ENCODE measurements around the gene ACOXL. TPM values are rescaled to one million over a fixed set of nuclear protein-coding genes. Genes with fewer than 3 reads are reported as not detected.
A peak's percentile ranks its signal among the peaks of the same experiment; 100 is the strongest.

Gene ACOXL
- total RNA-seq, 3 donors from 2014 or later, result 0.24 to 0.32 (median 0.30) TPM

DNA sequence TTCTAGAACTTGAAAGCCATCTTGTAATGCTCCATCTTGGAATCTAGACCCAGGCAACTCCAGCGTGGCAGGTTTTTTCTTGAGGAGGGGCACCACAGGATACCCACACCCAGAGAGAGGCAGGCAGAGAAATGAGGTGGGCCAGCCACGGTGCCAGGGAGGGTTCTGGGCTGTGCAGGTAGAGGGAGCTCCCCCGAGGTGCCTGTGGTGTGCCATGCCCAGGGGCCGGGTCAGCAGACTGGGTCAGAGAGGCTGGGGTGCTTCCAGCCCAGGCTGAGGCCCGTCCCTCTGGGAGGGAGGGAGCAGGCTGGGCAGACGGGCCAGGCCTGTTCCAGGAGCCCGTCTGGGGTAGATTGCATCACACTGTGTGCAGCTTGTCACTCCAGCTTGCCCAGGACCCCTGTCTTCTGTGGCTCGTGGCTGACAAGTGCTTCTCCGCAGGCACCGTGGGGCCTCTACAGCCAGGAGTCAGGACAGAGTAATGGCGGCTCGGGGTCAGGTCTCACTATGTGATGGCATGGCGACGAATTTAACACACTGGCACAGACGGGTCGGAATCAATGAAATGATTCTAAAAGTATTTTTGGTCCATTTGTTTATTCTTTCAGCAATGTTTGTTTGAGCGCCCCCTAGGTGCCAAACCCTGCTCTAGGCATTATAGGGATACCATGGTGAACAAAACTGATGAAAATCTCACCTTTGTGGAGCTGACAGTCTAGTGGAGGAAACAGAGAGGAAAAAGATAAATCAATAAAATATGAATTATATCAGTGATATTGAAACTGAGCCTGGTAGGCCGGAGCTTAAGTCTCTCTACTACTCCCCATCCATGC is 144.0 kb downstream of the ACOXL start:
- DNase-seq (no peak), ATAC-seq (no peak)
- peaks cover 15% of the 10 kb centered on the region for H3K27me3 Mint-ChIP-seq (ENCODE audit: low read depth)
- no peak overlapping the region for H3K4me3 Mint-ChIP-seq
- peaks cover 6% of the 10 kb centered on the region for H3K9me3 Mint-ChIP-seq
- H3K36me3 Mint-ChIP-seq (ENCODE audit: insufficient read depth), result no peaks in the 10 kb centered on the region
- peaks cover 2% of the 10 kb centered on the region for H3K4me1 Mint-ChIP-seq (ENCODE audit: low read depth)

DNA sequence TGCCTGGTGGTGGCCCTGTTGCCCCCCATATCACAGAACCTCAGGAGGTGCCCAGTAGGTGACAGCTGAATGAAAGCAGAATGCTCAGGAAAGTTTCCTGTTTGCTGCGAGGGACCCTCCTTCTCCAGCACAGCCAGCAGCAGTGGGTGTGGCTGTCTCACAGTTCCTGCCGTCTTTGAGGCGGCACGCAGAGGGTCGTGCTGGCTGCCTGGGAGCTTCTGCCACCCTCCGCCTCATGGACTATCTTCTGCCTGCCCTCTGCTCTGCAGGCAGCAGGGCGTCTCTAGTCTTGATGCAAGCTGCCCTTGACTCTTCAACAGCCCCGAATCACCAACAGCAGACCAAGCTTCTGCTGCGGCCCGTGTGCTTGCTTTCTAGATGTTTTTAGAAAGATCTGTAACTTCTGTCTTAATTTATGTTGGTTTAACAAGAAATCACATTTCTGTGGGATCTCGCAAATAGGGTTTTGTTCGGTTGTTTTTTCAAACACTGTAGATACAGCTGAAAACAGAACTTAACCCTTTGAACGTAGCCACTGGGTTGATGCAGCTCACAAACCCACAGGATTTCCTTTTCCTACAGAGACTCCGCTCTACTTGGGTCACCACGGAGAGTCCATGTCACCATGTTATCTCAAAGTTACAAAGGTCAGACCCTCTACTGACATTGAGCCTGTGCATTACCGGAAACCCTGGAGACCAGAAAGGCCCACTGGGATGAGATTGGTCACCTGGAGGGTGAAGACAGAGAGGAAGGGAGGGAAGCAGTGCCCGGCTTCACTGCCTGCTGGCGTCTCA is 144.9 kb downstream of the ACOXL start:
- Mint-ChIP-seq H3K9me3 (peaks cover 10% of the 10 kb centered on the region), H3K4me3 (no peak overlapping the region), H3K4me1 (ENCODE audit: low read depth) (peaks cover 4% of the 10 kb centered on the region), H3K36me3 (ENCODE audit: insufficient read depth) (no peaks in the 10 kb centered on the region), H3K27me3 (ENCODE audit: low read depth) (peaks cover 15% of the 10 kb centered on the region)
- DNase-seq, result no peak
- no peak for ATAC-seq

DNA sequence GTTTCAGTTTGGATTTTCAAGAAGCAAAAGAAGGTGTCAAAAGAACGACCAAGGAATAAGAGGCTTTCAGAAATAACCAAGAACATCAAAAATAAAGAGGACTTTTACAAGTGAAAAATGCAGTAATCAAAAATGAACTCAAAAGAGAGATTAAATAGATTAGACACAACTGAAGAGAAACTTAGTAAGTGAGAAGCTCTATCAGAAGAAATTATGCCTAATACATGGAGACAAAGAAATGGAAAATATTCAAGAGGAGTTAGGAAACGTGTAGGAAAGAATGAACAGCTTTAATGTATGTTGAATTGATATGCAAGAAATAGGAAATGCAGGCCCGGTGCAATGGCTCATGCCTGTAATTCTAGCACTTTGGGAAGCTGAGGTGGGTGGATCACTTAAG is 145.8 kb downstream of the ACOXL start:
- H3K9me3 Mint-ChIP-seq, result peaks cover 10% of the 10 kb centered on the region

DNA sequence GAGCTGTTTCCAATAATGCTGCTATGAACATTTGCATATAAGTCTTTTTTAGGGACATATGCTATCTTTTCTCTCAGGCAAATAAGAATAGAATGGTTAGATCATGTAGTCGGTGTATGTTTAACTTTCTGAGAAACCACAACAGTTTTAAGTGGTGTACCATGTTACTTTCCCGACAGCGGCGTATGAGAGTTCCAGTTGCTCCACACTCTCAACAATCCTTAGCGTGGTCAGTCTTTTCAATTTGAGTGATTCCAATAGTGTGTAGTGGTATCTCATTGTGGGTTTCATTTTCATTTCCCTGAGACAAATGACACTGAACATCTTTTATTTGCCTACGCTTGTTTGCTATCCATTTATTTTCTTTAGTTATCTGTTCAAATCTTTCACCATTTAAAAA is 149.5 kb downstream of the ACOXL start:
- Mint-ChIP-seq H3K27me3 (ENCODE audit: low read depth) (peaks cover 18% of the 10 kb centered on the region), H3K4me1 (ENCODE audit: low read depth) (peaks cover 4% of the 10 kb centered on the region), H3K4me3 (no peak overlapping the region), H3K36me3 (ENCODE audit: insufficient read depth) (no peaks in the 10 kb centered on the region), H3K9me3 (peaks cover 10% of the 10 kb centered on the region)
- ATAC-seq, result peak; percentile 78 to 90
- DNase-seq, result no peak

More for the DNA sequence above, 145.8 kb downstream of the ACOXL start:
- Mint-ChIP-seq H3K36me3 (ENCODE audit: insufficient read depth) (no peaks in the 10 kb centered on the region), H3K4me3 (no peak overlapping the region), H3K4me1 (ENCODE audit: low read depth) (peaks cover 4% of the 10 kb centered on the region), H3K27me3 (ENCODE audit: low read depth) (peaks cover 18% of the 10 kb centered on the region)
- no peak for ATAC-seq
- DNase-seq, result no peak

DNA sequence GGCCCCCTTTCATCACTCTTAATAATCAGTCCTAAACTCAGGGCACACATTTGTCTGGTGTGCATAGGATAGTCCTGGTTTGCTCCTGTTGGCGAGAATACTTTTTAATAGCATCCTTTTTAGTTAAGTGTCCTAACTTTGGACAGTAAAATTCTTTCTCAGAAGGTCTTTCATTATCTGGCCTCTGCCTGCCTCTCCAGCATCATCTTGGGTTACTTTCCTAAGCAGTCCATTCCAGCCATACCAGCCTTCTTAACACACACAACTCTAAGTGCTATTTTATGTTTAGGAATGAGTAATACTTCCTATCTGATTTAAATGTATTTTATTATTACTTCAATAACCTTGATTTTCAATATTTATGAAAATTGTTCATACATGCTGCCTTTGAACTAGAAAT is 151.0 kb downstream of the ACOXL start:
- H3K4me3 Mint-ChIP-seq, result no peak overlapping the region
- DNase-seq, result no peak
- H3K9me3 Mint-ChIP-seq, result peaks cover 4% of the 10 kb centered on the region
- H3K36me3 Mint-ChIP-seq (ENCODE audit: insufficient read depth), result no peaks in the 10 kb centered on the region
- no peak for ATAC-seq
- H3K4me1 Mint-ChIP-seq (ENCODE audit: low read depth), result peaks cover 2% of the 10 kb centered on the region
- H3K27me3 Mint-ChIP-seq (ENCODE audit: low read depth), result peaks cover 14% of the 10 kb centered on the region

DNA sequence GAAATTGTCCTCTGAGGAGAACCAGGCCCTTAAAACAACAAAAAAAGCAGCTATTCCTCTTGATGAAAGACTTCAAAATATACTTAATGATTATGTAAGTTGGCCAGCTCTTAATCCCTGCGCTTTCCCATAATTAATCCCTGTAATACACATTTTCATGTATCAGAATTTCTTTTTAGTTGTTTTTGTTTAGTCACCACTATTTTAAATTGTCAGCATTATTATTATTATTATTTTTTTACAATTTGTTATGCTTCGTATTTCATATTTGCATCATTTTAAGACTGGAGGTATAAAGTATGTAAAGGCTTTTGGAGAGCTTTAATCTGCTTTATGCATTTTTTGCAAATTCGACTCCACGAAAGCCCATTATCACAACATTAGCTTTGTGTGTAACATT is 152.9 kb downstream of the ACOXL start:
- H3K36me3 Mint-ChIP-seq (ENCODE audit: insufficient read depth), result no peaks in the 10 kb centered on the region
- peaks cover 2% of the 10 kb centered on the region for H3K4me1 Mint-ChIP-seq (ENCODE audit: low read depth)
- DNase-seq (no peak), ATAC-seq (no peak)
- peaks cover 12% of the 10 kb centered on the region for H3K27me3 Mint-ChIP-seq (ENCODE audit: low read depth)
- H3K9me3 Mint-ChIP-seq, result peaks cover 7% of the 10 kb centered on the region
- no peak overlapping the region for H3K4me3 Mint-ChIP-seq

DNA sequence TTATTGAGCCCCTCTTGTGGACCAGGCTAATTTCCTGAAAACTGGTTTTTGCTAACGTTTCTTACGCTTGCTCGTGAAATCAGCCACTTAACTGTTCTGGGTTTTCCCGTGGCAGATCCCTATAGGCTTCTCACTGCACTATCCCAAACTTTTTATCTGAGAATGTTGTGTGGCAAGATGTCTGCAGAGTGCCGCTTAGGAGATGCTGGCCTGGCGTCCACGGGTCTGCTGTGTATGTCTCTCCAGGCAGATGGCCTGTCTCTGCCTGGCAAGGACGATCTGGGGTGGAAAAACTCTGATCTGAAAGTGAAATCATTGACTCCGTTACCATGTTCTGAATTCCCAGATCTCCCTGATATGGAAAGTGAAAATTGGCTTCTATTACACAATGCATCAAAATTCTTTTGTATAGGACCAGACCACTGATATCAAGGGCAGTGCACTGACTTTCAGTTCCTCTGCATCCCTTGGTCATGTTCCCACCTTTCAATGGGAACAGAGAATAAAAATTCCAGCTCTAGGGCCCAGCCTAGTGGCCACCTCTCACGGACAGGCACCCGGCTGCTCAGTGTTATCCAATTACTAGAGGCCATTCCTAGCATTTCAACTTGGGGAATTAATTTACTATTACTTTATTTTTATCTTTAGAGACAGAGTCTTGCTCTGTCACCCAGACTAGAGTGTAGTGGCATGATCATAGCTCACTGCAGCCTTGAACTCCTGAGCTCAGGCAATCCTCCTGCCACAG is 154.6 kb downstream of the ACOXL start:
- peaks cover 17% of the 10 kb centered on the region for H3K27me3 Mint-ChIP-seq (ENCODE audit: low read depth)
- peaks cover 2% of the 10 kb centered on the region for H3K4me1 Mint-ChIP-seq (ENCODE audit: low read depth)
- DNase-seq (no peak), ATAC-seq (no peak)
- H3K9me3 Mint-ChIP-seq, result peaks cover 8% of the 10 kb centered on the region
- no peaks in the 10 kb centered on the region for H3K36me3 Mint-ChIP-seq (ENCODE audit: insufficient read depth)
- H3K4me3 Mint-ChIP-seq, result no peak overlapping the region

DNA sequence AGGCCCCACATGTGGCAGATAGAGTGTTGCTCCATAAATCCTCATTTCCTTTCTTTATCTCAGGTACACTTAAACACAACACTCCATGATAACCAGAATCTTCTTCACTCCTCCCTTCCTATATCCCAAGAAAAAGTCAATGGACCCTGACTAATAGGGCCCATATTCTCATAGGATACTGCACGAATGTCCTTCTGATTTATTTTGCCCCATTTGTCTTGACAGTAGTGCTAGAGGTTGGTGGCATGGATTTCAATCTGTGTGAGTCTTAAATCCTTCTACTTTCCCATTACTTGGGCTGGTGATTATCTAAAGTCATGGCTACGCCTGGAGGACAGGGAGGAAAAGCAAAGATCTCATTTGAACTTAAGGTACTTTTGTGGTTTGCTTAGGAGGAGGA is 156.0 kb downstream of the ACOXL start:
- DNase-seq, result no peak
- no peaks in the 10 kb centered on the region for H3K4me1 Mint-ChIP-seq (ENCODE audit: low read depth)
- peaks cover 8% of the 10 kb centered on the region for H3K9me3 Mint-ChIP-seq
- no peaks in the 10 kb centered on the region for H3K36me3 Mint-ChIP-seq (ENCODE audit: insufficient read depth)
- ATAC-seq, result no peak
- no peak overlapping the region for H3K4me3 Mint-ChIP-seq
- H3K27me3 Mint-ChIP-seq (ENCODE audit: low read depth), result peaks cover 23% of the 10 kb centered on the region

DNA sequence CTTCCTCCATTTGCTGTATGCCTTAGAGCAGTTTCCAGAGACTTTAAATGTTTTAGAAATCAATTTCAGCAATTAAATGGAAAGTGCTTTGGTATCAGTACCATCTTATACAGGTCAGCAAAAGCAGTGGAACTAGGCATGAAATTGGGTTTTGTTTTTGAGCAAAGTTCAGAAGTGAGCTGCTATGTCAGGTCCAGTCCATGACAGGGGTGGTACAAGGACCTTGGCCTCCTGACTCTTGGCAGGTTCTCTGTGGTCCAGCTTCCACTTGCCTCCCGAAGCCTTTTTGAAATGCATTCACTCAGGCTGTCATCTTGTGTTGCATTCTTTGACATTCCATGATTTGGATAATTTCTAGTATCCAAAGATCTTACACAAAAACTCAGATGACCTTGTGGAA is 159.3 kb downstream of the ACOXL start:
- Mint-ChIP-seq H3K4me1 (ENCODE audit: low read depth) (no peaks in the 10 kb centered on the region), H3K9me3 (peaks cover 18% of the 10 kb centered on the region), H3K36me3 (ENCODE audit: insufficient read depth) (no peaks in the 10 kb centered on the region), H3K27me3 (ENCODE audit: low read depth) (peaks cover 41% of the 10 kb centered on the region), H3K4me3 (no peak overlapping the region)
- DNase-seq, result no peak
- ATAC-seq, result no peak

DNA sequence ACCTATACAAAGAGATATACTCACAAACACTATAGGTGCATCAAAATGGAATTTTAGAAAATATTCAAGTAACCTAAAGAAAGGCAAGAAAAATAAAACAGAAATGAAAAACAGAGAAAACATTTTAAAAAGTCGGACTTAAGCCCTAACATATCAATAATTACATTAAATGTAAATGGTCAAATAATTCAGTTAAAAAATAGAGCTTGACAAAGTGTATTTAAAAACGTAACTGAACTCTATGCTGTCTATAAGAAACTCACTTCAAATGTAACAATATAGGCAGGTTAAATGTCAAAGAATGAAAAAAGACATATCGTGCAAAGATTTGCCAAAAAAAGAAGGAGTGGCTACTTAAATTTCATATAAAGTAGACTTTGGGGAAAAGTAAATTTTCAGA is 163.9 kb downstream of the ACOXL start:
- H3K27me3 Mint-ChIP-seq (ENCODE audit: low read depth), result peaks cover 32% of the 10 kb centered on the region

DNA sequence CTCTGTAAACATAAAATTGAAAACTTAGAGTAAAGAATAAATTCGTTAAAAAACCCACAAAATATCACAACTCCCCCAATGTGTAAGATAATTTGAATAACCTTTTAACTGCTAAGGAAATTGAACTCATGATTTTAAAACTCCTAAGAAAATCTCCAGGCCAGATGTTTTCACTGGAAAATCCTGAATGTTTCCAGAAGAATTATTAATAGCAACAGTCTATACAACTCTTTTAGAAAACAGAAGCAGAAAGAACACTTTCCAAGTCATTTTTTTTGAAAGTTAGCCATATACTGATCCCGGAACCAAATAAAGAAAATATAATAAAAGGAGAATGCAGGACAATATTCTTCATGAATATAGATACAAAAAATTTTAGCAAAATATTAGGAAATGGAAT is 165.6 kb downstream of the ACOXL start:
- ATAC-seq (no peak), DNase-seq (no peak)
- Mint-ChIP-seq H3K4me3 (no peak overlapping the region), H3K36me3 (ENCODE audit: insufficient read depth) (no peaks in the 10 kb centered on the region), H3K9me3 (peaks cover 10% of the 10 kb centered on the region), H3K27me3 (ENCODE audit: low read depth) (peaks cover 22% of the 10 kb centered on the region), H3K4me1 (ENCODE audit: low read depth) (no peaks in the 10 kb centered on the region)

More for the DNA sequence above, 163.9 kb downstream of the ACOXL start:
- peaks cover 10% of the 10 kb centered on the region for H3K9me3 Mint-ChIP-seq
- no peaks in the 10 kb centered on the region for H3K36me3 Mint-ChIP-seq (ENCODE audit: insufficient read depth)
- DNase-seq (no peak), ATAC-seq (no peak)
- H3K4me3 Mint-ChIP-seq, result no peak overlapping the region
- H3K4me1 Mint-ChIP-seq (ENCODE audit: low read depth), result no peaks in the 10 kb centered on the region

DNA sequence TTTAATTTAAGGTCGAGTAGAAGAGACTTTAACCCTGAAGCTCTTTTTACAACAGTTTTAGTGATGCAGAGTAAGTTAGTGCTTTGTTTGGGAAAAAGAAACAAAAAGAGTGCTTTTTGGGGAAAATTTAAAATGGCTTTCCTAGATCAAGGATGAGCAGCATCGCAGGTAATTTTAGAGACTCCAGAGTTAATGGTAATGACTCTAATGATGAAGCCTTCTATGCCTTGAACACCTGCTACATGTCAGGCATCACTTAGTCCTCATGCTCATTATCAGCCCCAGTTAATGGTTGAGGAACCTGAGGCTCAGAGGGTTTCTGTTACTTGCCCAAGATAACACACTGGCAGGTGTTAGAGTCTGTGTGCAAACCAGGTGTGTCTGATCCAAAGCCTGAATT is 167.8 kb downstream of the ACOXL start:
- Mint-ChIP-seq H3K9me3 (peaks cover 10% of the 10 kb centered on the region), H3K4me3 (no peak overlapping the region), H3K27me3 (ENCODE audit: low read depth) (peaks cover 10% of the 10 kb centered on the region), H3K36me3 (ENCODE audit: insufficient read depth) (no peaks in the 10 kb centered on the region), H3K4me1 (ENCODE audit: low read depth) (no peaks in the 10 kb centered on the region)
- DNase-seq (no peak), ATAC-seq (no peak)

DNA sequence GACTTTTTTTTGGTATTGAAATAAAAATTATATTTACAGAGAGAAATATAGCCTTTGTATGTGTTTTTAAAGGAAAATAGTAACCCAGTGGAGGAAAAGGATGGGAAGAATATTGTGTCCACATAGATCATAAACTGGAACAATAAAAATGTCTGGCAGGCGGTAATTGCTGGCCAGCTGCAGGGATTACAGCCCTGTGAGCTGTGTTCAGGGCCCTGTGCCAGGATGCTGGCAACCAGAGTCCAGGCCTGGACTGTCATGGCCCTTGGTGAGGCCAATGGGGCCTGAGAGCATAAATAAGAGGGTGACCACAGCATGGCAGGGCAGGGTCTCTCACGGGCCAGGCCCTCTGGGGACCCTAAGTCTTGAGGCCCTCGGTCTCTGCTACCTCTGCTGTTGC is 171.2 kb downstream of the ACOXL start:
- H3K27me3 Mint-ChIP-seq (ENCODE audit: low read depth), result peaks cover 3% of the 10 kb centered on the region
- no peaks in the 10 kb centered on the region for H3K9me3 Mint-ChIP-seq
- no peak overlapping the region for H3K4me3 Mint-ChIP-seq
- ATAC-seq (no peak), DNase-seq (no peak)
- no peaks in the 10 kb centered on the region for H3K4me1 Mint-ChIP-seq (ENCODE audit: low read depth)
- H3K36me3 Mint-ChIP-seq (ENCODE audit: insufficient read depth), result no peaks in the 10 kb centered on the region

DNA sequence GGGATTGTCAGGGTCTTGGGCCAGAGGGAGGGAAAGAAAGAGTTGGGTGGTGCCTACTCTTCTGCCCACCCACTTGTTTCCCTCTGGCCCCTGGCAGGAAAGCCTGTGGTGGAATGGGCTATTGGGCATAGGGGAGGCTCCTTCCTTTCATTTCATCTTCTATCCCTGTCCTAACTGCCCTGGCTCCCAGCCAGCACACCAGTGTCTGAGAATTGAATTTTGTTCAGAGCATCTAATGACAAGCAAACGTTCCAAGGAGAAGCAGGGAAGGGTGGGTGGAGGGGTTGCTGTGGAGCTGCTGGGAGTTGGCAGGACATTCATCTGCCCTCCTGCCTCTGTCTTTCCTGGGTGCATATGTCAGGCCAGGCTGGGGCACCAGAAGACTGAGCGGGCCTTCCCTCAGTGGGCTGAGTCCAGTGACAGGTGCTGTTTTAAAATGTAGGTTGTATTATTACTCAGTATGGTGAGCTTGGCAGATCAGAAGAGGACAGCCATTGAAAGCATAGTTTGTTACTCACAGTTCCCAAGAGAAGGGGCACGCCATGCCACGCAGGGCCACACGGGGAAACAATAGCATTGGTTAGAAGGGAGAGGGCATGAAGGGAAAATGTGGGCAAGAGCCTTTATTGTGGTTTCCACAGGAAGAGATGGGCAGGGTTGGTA is 171.9 kb downstream of the ACOXL start:
- Mint-ChIP-seq H3K4me3 (no peak overlapping the region), H3K9me3 (no peaks in the 10 kb centered on the region), H3K36me3 (ENCODE audit: insufficient read depth) (no peaks in the 10 kb centered on the region), H3K27me3 (ENCODE audit: low read depth) (peaks cover 3% of the 10 kb centered on the region), H3K4me1 (ENCODE audit: low read depth) (no peaks in the 10 kb centered on the region)
- ATAC-seq (peak in 1 of 2 donors; percentile 43), DNase-seq (no peak)

All from activated T-cell treated with anti-CD3 and anti-CD28 coated beads, Interleukin-2, amount 50 U/mL, for 4 hours (primary cell).